GM18508 (cell line): ENCODE results near the gene CRYBG3.

ENCODE experiments used
- ATAC-seq: cut with Tn5 transposase; IDR thresholded peaks from one replicate; pipeline ENCODE4 v1.9.1; 2021; ENCODE audit warnings: moderate number of reproducible peaks; ENCODE audit not compliant: insufficient read depth, unreplicated experiment

CRYBG3 gene

GRCh38 chr3:97969541-97969940 lies 147.7 kb downstream of the CRYBG3 start:
- no peak for ATAC-seq

DNA sequence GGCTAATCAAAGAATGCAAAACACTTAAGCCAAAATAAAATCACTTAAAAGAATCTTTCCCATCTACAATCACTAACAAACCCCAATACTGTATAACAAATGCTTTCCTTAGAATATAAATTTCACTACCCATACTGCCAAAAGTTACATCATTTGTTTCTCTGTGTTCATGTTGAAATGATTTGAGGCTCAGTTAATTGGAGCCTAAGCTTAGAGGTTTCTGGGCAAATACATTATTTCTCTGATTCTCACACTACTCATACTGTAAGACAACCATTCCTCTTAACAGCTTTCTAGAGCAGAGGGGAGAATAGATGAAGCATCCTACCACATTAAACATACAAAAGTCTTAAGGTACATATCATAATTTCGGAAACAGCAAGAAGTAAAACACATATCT lies 148.3 kb downstream of the CRYBG3 start:
- ATAC-seq: no peak

- ATAC-seq: no peak
Observed at GRCh38 chr3:97970956-97971620, 149.3 kb downstream of the CRYBG3 start.

- ATAC-seq: peak; percentile 80
Observed at GRCh38 chr3:97971679-97972567, 150.1 kb downstream of the CRYBG3 start, which contains the start of gene RIOX2. TSS of gene RIOX2 (minus strand) at chr3:97972431. CDS start at chr3:97967593, 4,838 bp downstream.

- ATAC-seq: no peak
Observed at GRCh38 chr3:97972976-97973375, 151.2 kb downstream of the CRYBG3 start.

DNA sequence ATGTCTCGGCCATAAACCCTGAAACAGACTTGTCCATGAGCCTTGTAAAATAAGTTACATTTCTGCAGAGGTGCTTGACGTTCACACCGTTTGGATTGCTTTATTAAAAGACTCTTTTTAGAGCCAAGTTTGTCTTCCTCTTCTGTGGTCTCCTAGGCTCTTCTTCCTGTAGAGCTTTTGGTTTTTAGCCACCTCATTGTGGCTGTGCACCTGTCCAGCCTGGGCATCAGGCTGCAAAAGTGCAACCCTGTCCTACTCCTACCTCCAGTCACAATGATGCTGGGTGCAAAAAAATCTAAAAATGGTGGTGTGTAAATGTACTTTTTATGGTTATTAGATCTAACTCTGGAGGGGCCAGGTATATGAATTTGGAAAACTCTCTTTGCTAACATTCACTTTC lies 153.2 kb downstream of the CRYBG3 start:
- ATAC-seq: no peak

GRCh38 chr3:97975466-97975865 lies 153.7 kb downstream of the CRYBG3 start:
- ATAC-seq: no peak

DNA sequence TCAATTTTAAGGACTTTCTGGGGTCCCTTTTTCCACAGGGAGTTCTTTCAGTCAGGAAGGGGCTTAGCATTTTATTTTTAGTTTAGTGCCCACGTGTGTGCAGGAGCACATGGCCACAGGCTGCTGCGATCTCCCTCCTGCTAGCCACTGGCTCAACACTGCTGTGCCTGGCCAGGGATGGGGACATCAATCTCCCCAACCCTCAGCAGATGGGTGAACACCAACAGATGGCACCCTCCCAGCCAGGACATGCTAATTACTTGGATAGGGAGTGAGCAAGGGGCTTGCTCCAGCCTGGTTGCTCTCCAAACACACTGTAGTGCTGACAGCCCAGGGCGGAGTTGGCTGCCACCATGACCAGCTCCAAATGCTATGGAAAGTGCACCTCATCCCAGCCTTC lies 157.8 kb downstream of the CRYBG3 start:
- ATAC-seq: no peak

- peak; percentile 44 for ATAC-seq
Observed at GRCh38 chr3:97981886-97982285, 160.1 kb downstream of the CRYBG3 start.

- no peak for ATAC-seq
Observed at GRCh38 chr3:97983933-97984491, 162.2 kb downstream of the CRYBG3 start.

DNA sequence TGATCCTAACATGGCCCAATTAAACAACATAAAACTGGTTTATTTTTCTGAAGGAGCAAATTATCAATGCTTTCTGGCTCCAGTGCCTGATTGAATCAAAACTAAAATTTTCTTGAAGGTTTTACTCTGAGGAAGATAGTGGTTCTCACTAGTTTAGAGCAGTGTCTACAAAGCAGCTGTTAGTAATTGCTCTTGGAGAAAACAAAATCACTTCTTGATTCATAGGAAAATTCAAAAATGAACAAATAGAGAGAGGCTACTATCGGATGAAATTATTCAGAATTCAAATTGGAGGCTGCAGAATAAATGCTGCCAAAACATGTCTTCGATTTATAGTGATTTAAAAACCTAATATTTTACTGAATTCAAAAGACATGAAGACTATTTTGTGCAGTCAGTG lies 165.5 kb downstream of the CRYBG3 start:
- no peak for ATAC-seq

GRCh38 chr3:97988784-97989568 lies 167.2 kb downstream of the CRYBG3 start:
- ATAC-seq: no peak

DNA sequence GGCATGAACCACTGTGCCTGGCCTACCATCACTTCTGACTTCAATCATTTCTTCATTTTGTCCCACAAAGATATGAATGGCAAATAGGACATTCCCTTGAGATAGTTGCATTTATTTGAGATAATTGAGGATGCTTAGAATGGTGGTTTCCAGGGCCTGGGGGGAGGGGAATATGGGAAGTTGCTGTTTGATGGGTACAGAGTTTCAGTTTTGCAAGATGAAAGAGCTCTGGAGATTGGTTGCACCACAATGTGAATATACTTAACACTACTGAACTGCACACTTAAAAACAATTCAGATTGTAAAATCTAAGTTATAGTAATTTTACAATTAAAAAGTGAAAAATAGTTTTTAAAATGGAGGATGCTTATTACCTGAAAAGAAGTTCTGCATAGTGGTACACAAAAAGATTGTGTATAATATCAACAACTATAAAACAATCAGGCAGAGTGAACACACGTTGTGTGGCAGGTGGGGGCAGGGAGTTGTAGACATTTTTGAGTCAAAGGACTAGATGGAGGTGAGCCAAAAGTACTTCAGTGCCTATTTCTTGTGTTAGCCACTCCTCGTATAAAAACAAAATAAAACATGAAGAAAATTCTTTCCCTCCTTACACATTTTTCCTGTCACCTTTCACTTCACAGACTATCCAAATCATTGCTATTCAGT lies 168.9 kb downstream of the CRYBG3 start:
- ATAC-seq: no peak

DNA sequence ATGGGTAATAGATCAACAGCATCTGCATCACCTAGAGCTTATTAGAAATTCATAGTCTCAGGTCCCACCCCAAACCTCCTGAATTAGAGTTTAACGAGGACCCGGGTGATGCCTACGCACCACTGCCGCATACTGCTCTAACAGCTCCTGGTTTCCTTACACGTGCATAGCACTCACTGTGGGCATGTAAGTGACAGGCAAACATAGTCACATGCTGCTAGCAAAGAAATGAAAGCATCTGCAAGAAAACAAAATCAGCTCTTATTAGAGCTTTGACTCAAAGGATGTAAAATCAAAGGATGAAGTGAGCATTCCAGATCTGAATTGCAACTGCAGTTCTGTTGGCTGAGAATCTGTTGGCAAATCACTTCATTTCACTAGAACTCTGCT lies 169.5 kb downstream of the CRYBG3 start:
- no peak for ATAC-seq

DNA sequence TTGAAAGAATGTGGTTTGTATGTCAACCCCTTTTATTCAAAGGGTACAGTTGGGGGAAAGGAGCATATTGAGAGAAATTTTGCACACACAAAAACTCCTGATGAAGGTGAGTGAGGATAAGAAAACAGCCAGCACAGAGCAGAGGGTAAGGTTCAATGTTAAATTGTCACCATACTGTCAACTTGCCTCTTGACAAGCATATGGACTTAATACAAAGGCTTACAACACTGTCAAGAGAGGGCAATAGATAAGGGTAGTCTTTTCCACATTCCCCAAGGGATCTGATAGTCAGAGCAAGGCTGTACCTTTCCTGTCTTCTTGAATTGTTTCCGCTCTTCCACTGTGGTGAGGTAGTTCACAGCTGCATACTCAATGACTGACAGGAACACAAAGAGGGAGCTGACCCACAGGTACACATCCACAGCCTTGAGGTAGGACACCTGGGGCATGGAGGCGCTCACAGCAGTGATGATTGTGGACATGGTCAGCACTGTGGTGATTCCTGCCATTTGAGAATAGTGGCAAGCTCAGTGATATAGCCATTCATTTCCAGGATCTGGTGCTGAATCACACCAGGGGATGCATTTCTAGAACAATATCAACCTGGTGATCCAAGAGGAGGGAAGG lies 170.8 kb downstream of the CRYBG3 start:
- ATAC-seq: no peak

- no peak for ATAC-seq
Observed at GRCh38 chr3:97993526-97993925, 171.7 kb downstream of the CRYBG3 start.

GRCh38 chr3:97994328-97994945 lies 172.6 kb downstream of the CRYBG3 start:
- ATAC-seq: no peak
